Calu3 (cell line): ENCODE data around the gene INCA1. TPM values are rescaled to one million over a fixed set of nuclear protein-coding genes. Genes with fewer than 3 reads are reported as not detected.

ENCODE experiments used
- BruUV-seq: library from RNA; stranded (reverse); fragments of 400-500 nt; replicated peaks from 2 replicates; lab custom pipeline; 2021; lab: Mats Ljungman, UMichigan
- CTCF ChIA-PET: fragments of 300-600 bp; sonication (Branson Sonifier 250); formaldehyde crosslinking; loops from one replicate; lab custom pipeline; 2022; ENCODE audit warnings: antibody characterized with exemption; lab: Charles Lee
- DNase-seq: peaks from one replicate; pipeline ENCODE4 v3.0.0; 2022
- H3K27ac Mint-ChIP-seq: one replicate; pipeline ENCODE4 v1.8.0; 2022; ENCODE audit warnings: mixed read lengths; ENCODE audit not compliant: unreplicated experiment
- H3K27me3 Mint-ChIP-seq: one replicate; pipeline ENCODE4 v1.8.0; 2022; ENCODE audit warnings: mixed read lengths; ENCODE audit not compliant: unreplicated experiment
- H3K36me3 Mint-ChIP-seq: one replicate; pipeline ENCODE4 v1.8.0; 2022; ENCODE audit warnings: mild to moderate bottlenecking, moderate library complexity, mixed read lengths; ENCODE audit not compliant: insufficient read depth, unreplicated experiment
- H3K4me1 Mint-ChIP-seq: one replicate; pipeline ENCODE4 v1.8.0; 2022; ENCODE audit warnings: mild to moderate bottlenecking, low read depth, mixed read lengths; ENCODE audit not compliant: unreplicated experiment
- H3K4me3 Mint-ChIP-seq: one replicate; pipeline ENCODE4 v1.8.0; 2022; ENCODE audit warnings: mild to moderate bottlenecking, low read depth, moderate library complexity, mixed read lengths; ENCODE audit not compliant: unreplicated experiment
- H3K9me3 Mint-ChIP-seq: one replicate; pipeline ENCODE4 v1.8.0; 2022; ENCODE audit warnings: low read depth, mixed read lengths; ENCODE audit not compliant: unreplicated experiment
- CTCF ChIP-seq: fragments of 200-600 bp; IDR thresholded peaks from one replicate; pipeline ENCODE4 v1.8.0; 2022; ENCODE audit warnings: antibody characterized with exemption; ENCODE audit not compliant: unreplicated experiment
- intact Hi-C: fragments of 100-400 bp; cut with micrococcal nuclease; formaldehyde crosslinking; loops from one replicate; pipeline ENCODE4 v1.10.0; 2022; ENCODE audit not compliant: unreplicated experiment
- total RNA-seq: library from RNA; stranded (reverse); gene quantifications from 2 replicates; pipeline ENCODE4 v1.2.3, GENCODE V29; 2022

INCA1 gene
- total RNA-seq, 1 experiment from 2014 or later, result 0.54 TPM

GRCh38 chr17:4969551-4970173 is 27.7 kb downstream of the INCA1 start:
- no TSS peak for BruUV-seq
- no peaks in the 10 kb centered on the region for H3K27me3 Mint-ChIP-seq
- intact Hi-C loops, result no loop called here
- H3K4me3 Mint-ChIP-seq, result no peak overlapping the region
- TF ChIP-seq CTCF, result no peak
- no peaks in the 10 kb centered on the region for H3K4me1 Mint-ChIP-seq
- CTCF ChIA-PET, result no interaction called here
- no peaks in the 10 kb centered on the region for H3K9me3 Mint-ChIP-seq
- H3K27ac Mint-ChIP-seq, result no peak overlapping the region
- no peak for DNase-seq
- peaks cover 20% of the 10 kb centered on the region for H3K36me3 Mint-ChIP-seq

- CTCF ChIA-PET, result no interaction called here
- intact Hi-C loops, result no loop called here
- Mint-ChIP-seq H3K27me3 (no peaks in the 10 kb centered on the region), H3K9me3 (no peaks in the 10 kb centered on the region), H3K4me3 (no peak overlapping the region), H3K27ac (no peak overlapping the region), H3K4me1 (no peaks in the 10 kb centered on the region), H3K36me3 (peaks cover 20% of the 10 kb centered on the region)
- BruUV-seq, result no TSS peak
- no peak for TF ChIP-seq CTCF
- DNase-seq, result no peak
These were observed 28.2 kb downstream of the INCA1 start for GRCh38 chr17:4969047-4969550.

- no peak for DNase-seq
These were observed 28.8 kb downstream of the INCA1 start for GRCh38 chr17:4968486-4969046.

More at GRCh38 chr17:4968486-4969046, 28.8 kb downstream of the INCA1 start:
- H3K36me3 Mint-ChIP-seq, result peaks cover 20% of the 10 kb centered on the region
- CTCF ChIA-PET, result interaction anchor here (2.5 kb wide), 1 partner anchor 28 kb away, joined by 10 read pairs; the partner anchor contains the start of genes RNF167 and SLC25A11
- intact Hi-C loops, result no loop called here
- no peak overlapping the region for H3K27ac Mint-ChIP-seq
- no TSS peak for BruUV-seq
- no peaks in the 10 kb centered on the region for H3K4me1 Mint-ChIP-seq
- no peak for TF ChIP-seq CTCF
- no peaks in the 10 kb centered on the region for H3K9me3 Mint-ChIP-seq
- no peak overlapping the region for H3K4me3 Mint-ChIP-seq
- no peaks in the 10 kb centered on the region for H3K27me3 Mint-ChIP-seq
